Mucosa of descending colon (tissue), 3 donors: ENCODE measurements around the gene LOXL1. TPM values are rescaled to one million over a fixed set of nuclear protein-coding genes. Genes with fewer than 3 reads are reported as not detected.
A peak's percentile ranks its signal among the peaks of the same experiment; 100 is the strongest.

Source experiments
- ATAC-seq: fragments of 200-7000 bp; cut with Tn5 transposase; one replicate; pipeline ENCODE4 v1.9.1; 2020; ENCODE audit warnings: mild to moderate bottlenecking, moderate library complexity
- DNase-seq, 3 donors: peaks; one replicate each; pipeline ENCODE4 v3.0.0-alpha.2; 2020
- H3K36me3 ChIP-seq: fragments of 200-600 bp; one replicate; pipeline ENCODE4 v1.8.0; 2021; ENCODE audit warnings: low read depth, mild to moderate bottlenecking
- H3K4me1 ChIP-seq: fragments of 200-600 bp; one replicate; pipeline ENCODE4 v1.8.0; 2021; ENCODE audit warnings: low read depth, mild to moderate bottlenecking
- H3K4me3 ChIP-seq: fragments of 200-600 bp; one replicate; pipeline ENCODE4 v1.8.0; 2021; ENCODE audit warnings: mild to moderate bottlenecking
- H3K9me3 ChIP-seq: fragments of 200-600 bp; one replicate; pipeline ENCODE4 v1.8.0; 2021; ENCODE audit warnings: mild to moderate bottlenecking
- intact Hi-C, 2 donors: fragments of 100-400 bp; cut with DNase I in 1 of 2; cut with micrococcal nuclease in 1 of 2; formaldehyde crosslinking; loops; one replicate each; pipeline versions ENCODE4 v1.11.0 to v1.11.1; 2022; cut with DNase I, micrococcal nuclease
- total RNA-seq, 3 donors: library from RNA; stranded (reverse); fragmentation: NEBNext Ultra II Directional in 2 of 3; extraction: Animal tissue kit (Norgen Biotek cat#: 25700) in 2 of 3; gene quantifications; one replicate each; pipeline versions ENCODE4 v1.2.1 to v1.2.4, GENCODE V29; 2021 to 2023
- TF ChIP-seq, protein P1 (sequence below): fragments of 200-600 bp; IDR thresholded peaks from one replicate; pipeline ENCODE4 v1.8.0; 2022; ENCODE audit warnings: antibody characterized with exemption, mild to moderate bottlenecking
- donor health status: DM: no; HTN: no; CAD: no; lungs with moderate emphysema.
- donor health status: DM: no; HTN: no; CAD: no.
- donor health status: DM: no; HTN: yes; CAD: no.

The LOXL1 gene
- total RNA-seq, 3 donors from 2014 or later: 0.87 to 7.9 (median 5.1) TPM

DNA sequence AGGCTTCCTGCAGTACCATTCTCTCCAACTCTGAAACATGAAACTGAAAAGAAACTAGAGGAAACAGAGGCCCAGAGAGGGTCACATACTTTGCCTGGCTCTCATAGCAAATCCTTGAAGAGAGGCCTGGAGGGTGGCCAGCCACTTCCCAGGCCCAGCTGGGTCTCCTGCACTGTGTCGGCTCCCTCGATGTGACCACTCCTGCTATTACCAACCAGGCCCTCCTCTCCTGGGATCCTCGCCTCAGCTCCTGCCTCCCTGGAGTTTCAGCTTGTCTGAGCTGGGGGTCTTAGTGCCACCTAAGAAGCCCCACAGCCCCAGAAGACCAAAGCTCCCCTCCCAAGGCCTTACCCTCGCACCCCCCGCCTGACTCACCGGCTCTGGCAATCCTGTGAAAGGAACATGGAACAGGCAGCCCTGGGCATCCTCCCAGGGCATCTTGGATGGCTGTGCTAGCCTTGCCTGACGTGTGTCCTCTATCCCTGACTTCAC is 4.6 kb downstream of the LOXL1 start:
- ATAC-seq: no peak
- no peak for DNase-seq
- no peaks in the 10 kb centered on the region for H3K36me3 ChIP-seq
- TF ChIP-seq, protein P1, sequence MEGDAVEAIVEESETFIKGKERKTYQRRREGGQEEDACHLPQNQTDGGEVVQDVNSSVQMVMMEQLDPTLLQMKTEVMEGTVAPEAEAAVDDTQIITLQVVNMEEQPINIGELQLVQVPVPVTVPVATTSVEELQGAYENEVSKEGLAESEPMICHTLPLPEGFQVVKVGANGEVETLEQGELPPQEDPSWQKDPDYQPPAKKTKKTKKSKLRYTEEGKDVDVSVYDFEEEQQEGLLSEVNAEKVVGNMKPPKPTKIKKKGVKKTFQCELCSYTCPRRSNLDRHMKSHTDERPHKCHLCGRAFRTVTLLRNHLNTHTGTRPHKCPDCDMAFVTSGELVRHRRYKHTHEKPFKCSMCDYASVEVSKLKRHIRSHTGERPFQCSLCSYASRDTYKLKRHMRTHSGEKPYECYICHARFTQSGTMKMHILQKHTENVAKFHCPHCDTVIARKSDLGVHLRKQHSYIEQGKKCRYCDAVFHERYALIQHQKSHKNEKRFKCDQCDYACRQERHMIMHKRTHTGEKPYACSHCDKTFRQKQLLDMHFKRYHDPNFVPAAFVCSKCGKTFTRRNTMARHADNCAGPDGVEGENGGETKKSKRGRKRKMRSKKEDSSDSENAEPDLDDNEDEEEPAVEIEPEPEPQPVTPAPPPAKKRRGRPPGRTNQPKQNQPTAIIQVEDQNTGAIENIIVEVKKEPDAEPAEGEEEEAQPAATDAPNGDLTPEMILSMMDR: no peak
- intact Hi-C loops: no loop called here
- peaks cover 17% of the 10 kb centered on the region for H3K4me1 ChIP-seq
- H3K4me3 ChIP-seq: no peak overlapping the region
- no peaks in the 10 kb centered on the region for H3K9me3 ChIP-seq

DNA sequence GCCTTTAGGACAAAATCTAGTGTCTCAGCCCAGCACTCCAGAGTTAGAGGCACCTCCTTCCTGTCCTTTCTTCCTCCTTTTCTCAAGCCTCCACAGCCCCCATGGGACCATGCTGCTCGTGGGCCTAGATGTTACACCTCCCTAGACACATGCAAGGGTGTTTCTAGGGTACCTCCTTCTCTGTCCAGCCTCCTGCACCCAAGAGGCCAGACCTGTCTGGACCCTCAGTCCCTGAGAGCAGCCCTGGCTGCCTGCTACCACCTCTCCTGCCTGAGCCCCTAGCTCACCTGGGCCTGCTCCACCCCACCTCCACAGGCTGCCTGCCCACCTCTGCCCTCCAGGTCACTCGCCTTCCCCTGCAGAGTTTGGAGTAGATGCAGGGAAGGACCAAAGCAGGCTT is 5.2 kb downstream of the LOXL1 start:
- ATAC-seq (no peak), DNase-seq (no peak)
- H3K4me1 ChIP-seq: peaks cover 11% of the 10 kb centered on the region
- TF ChIP-seq, protein P1: no peak
- no peaks in the 10 kb centered on the region for H3K9me3 ChIP-seq
- intact Hi-C loops: no loop called here
- H3K36me3 ChIP-seq: no peaks in the 10 kb centered on the region
- no peak overlapping the region for H3K4me3 ChIP-seq

DNA sequence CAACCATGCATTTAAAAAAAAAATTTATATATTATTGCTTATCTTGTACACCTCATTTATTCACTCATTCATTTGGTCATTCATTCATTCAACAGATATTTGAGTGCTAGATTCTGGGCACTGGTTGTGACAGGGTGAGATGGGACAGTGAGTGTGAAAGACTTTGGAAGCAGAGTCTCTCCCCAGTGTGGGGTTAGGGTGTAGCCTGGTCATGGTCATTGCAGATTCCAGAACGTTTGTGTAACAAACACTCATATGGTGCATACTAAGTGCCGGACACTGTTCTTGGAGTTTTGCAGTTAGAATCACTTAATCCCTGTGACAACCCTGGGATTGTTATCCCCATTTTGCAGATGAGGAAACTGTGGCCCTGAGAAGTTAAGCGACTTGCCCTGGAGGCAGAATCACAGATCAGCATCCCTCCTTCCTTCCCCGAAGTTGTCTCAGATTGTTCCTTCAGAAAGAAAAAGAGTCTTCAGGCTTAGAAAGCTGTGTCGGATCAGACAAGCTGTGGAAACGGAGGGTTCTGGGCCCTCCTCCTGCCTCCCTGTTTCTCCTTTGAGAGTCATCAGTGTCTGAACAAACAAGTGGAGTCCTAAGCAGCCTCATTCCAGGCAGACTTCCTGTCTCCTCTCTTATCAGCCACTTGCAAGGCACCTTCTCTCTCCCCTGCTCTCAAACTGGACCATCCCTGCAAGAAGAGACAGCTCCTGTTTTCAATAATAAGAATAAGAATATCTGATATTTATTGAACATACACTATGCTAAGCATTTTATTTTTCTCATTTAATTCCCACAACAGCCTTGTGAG is 6.3 kb downstream of the LOXL1 start:
- no peak for ATAC-seq
- no peaks in the 10 kb centered on the region for H3K36me3 ChIP-seq
- peaks cover 6% of the 10 kb centered on the region for H3K4me1 ChIP-seq
- H3K9me3 ChIP-seq: no peaks in the 10 kb centered on the region
- DNase-seq: no peak
- intact Hi-C loops: no loop called here
- TF ChIP-seq, protein P1: no peak
- H3K4me3 ChIP-seq: no peak overlapping the region

DNA sequence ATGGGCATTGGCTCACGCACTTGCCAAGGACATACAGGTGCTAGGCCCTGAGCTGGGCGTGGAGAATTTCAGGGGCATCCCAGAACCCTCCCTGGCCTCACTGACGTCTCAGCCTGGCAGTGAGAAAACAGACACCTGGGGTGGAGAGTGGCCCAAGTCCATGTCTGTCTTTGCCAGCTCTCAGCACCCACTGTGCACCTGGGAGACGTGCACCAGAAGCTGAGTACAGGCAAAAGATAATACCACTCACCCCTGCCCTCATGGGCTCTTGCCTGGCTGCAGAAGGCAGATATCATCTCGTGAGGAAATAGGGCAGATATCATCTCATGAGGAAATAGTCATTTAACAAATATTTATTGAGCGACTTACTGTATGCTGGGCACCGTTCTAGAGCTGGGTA is 8.0 kb downstream of the LOXL1 start:
- ATAC-seq (peak; percentile 30), DNase-seq (no peak)
- Histone ChIP-seq H3K9me3 (no peaks in the 10 kb centered on the region), H3K36me3 (no peaks in the 10 kb centered on the region), H3K4me3 (no peak overlapping the region), H3K4me1 (no peaks in the 10 kb centered on the region)
- TF ChIP-seq, protein P1: no peak
- intact Hi-C loops: no loop called here

DNA sequence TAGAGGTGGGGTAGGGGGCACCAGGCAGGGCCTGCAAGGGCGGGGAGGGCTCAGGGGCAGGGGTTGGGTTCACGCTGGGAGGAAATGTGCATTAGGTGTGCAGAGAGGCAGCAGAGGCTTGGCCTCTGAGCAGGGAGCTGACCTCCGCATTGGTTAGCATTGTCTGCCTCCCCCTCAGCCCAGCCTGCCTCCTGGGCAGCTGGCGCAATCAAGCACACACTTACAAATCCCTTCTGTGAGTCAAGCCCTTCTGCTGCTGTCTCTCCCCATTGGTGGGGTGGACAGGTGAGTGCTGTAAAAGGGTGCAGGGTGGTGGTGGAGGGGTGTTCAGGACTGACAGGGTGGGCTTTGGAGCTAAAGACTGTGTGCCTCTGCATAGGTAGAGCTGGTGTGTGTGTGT is 9.3 kb downstream of the LOXL1 start:
- no peak for ATAC-seq
- no peaks in the 10 kb centered on the region for H3K4me1 ChIP-seq
- no peak overlapping the region for H3K4me3 ChIP-seq
- no peaks in the 10 kb centered on the region for H3K9me3 ChIP-seq
- DNase-seq: no peak
- intact Hi-C loops: no loop called here
- no peaks in the 10 kb centered on the region for H3K36me3 ChIP-seq
- TF ChIP-seq, protein P1: no peak
